Renal cortex interstitium (tissue), 11 donors: Measurements from ENCODE around the gene CCDC159. TPM values are rescaled to one million over a fixed set of nuclear protein-coding genes. Genes with fewer than 3 reads are reported as not detected.

Experiments used
- DNase-seq, 11 donors: peaks; one replicate each; pipeline ENCODE4 v3.0.0-alpha.2; 2013; ENCODE audit warnings: low read depth in 9 of 11, low spot score in 4 of 11; ENCODE audit errors: extremely low read depth in 1 of 11
- polyA plus RNA-seq, 3 donors: library from polyadenylated mRNA; unstranded; fragments of 120-200 nt; gene quantifications; one replicate each; pipeline ENCODE4 v1.2.1, GENCODE V29; 2013; ENCODE audit not compliant: insufficient read length in 3 of 3

Gene CCDC159
- polyA plus RNA-seq, 3 donors, result 22.4 to 43.2 (median 28.6) TPM

- DNase-seq, result no peak
Measured at GRCh38 chr19:11379857-11380350, 33.6 kb downstream of the CCDC159 start.

- DNase-seq, result peak; percentile 90 to 98 (median 93)
Measured at GRCh38 chr19:11380653-11381537, 34.6 kb downstream of the CCDC159 start.

- DNase-seq, result no peak
Measured at GRCh38 chr19:11382898-11383705, 36.8 kb downstream of the CCDC159 start.

- DNase-seq, result no peak
Measured at GRCh38 chr19:11383706-11384048, 37.4 kb downstream of the CCDC159 start.

- no peak for DNase-seq
Measured at GRCh38 chr19:11384778-11385129, 38.4 kb downstream of the CCDC159 start.

- DNase-seq, result no peak
Measured at GRCh38 chr19:11387162-11388034, 41.1 kb downstream of the CCDC159 start.

GRCh38 chr19:11390359-11390758, 44.0 kb downstream of the CCDC159 start:
- DNase-seq, result no peak

- DNase-seq, result no peak
Measured at GRCh38 chr19:11390933-11391680, 44.8 kb downstream of the CCDC159 start.

GRCh38 chr19:11397089-11397610, 50.8 kb downstream of the CCDC159 start:
- DNase-seq, result no peak

- no peak for DNase-seq
Measured at GRCh38 chr19:11399667-11400066, 53.3 kb downstream of the CCDC159 start.

- no peak for DNase-seq
Measured at GRCh38 chr19:11400798-11401197, 54.5 kb downstream of the CCDC159 start.

- DNase-seq, result no peak
Measured at GRCh38 chr19:11401808-11402543, 55.7 kb downstream of the CCDC159 start.

Other genes with a start within 250 kb of the CCDC159 start
- 10 to 100 TPM; 18.4 to 21.8 (median 19.7) TPM for gene SPC24, start 190.7 kb upstream of the CCDC159 start, polyA plus RNA-seq
- 100 to 1,000 TPM; 115 to 130 (median 116) TPM for gene KANK2, start 149.0 kb upstream of the CCDC159 start, polyA plus RNA-seq
- gene ANGPTL8, start 106.9 kb upstream of the CCDC159 start, polyA plus RNA-seq, result under 1 TPM; 0.34 to 0.68 (median 0.41) TPM
- 10 to 100 TPM; 36.4 to 66.4 (median 52.8) TPM for gene DOCK6, start 84.0 kb upstream of the CCDC159 start, polyA plus RNA-seq
- not detected for gene TSPAN16, start 50.4 kb upstream of the CCDC159 start, polyA plus RNA-seq
- gene RAB3D, start 6.9 kb upstream of the CCDC159 start, polyA plus RNA-seq, result 10 to 100 TPM; 15.1 to 16.5 (median 16.3) TPM
- gene TMEM205, start 251 bp upstream of the CCDC159 start, polyA plus RNA-seq, result 100 to 1,000 TPM; 128 to 145 (median 134) TPM
- 10 to 100 TPM; 10.1 to 16.8 (median 15.0) TPM for gene PLPPR2, start 8.9 kb downstream of the CCDC159 start, polyA plus RNA-seq
- 1 to 10 TPM; 3.1 to 3.6 (median 3.4) TPM for gene SWSAP1, start 28.1 kb downstream of the CCDC159 start, polyA plus RNA-seq
- 10 to 100 TPM; 18.9 to 40.6 (median 24.9) TPM for gene EPOR, start 37.8 kb downstream of the CCDC159 start, polyA plus RNA-seq
- gene RGL3, start 72.8 kb downstream of the CCDC159 start, polyA plus RNA-seq, result 100 to 1,000 TPM in 1 of 3 donors, 10 to 100 TPM in 2; 62.2 to 151 (median 76.9) TPM
- gene ODAD3, start 88.6 kb downstream of the CCDC159 start, polyA plus RNA-seq, result 1 to 10 TPM; 1.5 to 1.9 (median 1.6) TPM
- gene PRKCSH, start 89.1 kb downstream of the CCDC159 start, polyA plus RNA-seq, result 100 to 1,000 TPM; 317 to 384 (median 351) TPM
- under 1 TPM; 0.19 to 0.52 (median 0.20) TPM for gene ELAVL3, start 134.5 kb downstream of the CCDC159 start, polyA plus RNA-seq
- gene ZNF653, start 159.3 kb downstream of the CCDC159 start, polyA plus RNA-seq, result 10 to 100 TPM in 2 of 3 donors, 1 to 10 TPM in 1; 8.1 to 11.0 (median 10.7) TPM
- 10 to 100 TPM; 37.3 to 48.1 (median 39.0) TPM for gene ECSIT, start 182.6 kb downstream of the CCDC159 start, polyA plus RNA-seq
- gene CNN1, start 192.3 kb downstream of the CCDC159 start, polyA plus RNA-seq, result 1 to 10 TPM; 4.3 to 4.5 (median 4.4) TPM
- gene ELOF1, start 212.7 kb downstream of the CCDC159 start, polyA plus RNA-seq, result 10 to 100 TPM; 41.9 to 56.4 (median 52.7) TPM
- gene ACP5, start 231.1 kb downstream of the CCDC159 start, polyA plus RNA-seq, result 10 to 100 TPM; 12.3 to 21.6 (median 12.9) TPM